KBM-7 (cell line): Measurements from ENCODE around the gene IQSEC2.

Experiments used
- DNase-seq: peaks from one replicate; pipeline ENCODE4 v3.0.0-alpha.2; 2015
- in situ Hi-C: fragments of 300-500 bp; cut with MboI; formaldehyde crosslinking; loops from 2 replicates; pipeline ENCODE4 v1.14.3; 2020; ENCODE audit warnings: low sequenced_read_pairs, low pct_unique_long_range_greater_than_20kb, mixed read lengths

Gene IQSEC2

DNA sequence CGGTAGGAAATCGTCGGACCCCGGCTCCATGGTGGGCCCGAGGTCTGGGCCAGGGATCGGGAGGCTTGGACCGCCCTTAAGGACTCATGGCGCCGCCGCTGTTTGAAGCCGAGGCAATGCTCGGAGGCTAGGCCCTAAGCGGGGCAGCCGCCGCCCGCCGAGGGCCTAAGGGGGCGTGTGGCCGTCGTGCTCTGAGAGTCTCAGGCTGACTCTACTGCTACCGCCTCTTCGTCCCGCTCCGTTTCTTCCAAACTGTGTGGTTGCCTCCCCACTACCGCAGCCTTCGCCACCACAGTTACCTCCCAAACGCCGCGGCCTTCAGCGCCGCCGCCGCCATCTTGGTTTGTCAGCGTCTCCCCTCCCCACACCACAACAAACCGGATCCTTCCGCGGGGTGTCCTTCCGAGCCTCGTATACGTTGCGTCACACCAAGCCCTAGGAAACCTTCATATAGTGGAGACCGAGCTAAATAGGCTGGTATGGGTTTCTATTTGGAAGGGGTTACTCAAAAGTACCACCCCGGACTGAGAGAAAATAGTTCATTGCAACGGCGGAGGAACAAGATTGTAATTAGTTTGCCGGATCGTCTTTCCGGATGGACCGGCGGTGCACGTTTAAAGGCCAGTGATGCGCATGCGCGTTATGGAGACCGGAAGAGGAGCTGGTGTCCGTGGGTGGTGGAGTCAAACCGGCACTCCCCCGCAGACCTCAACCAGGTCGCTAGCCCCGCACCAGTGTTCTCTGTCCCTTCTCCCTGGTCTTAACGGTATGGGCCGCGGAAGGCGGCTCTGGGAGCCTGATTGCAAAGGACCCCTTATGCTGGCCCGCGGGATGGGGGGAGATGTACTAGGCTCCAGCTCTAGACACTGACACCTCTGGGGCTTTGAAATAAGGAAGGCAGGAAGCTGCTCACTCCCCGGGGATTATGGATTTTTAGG, 56.3 kb downstream of the IQSEC2 start, which contains the start of gene KDM5C:
KDM5C (minus strand) TSS at position 348 of the 938 bp plus-strand sequence; CDS start at position 30, 318 bp downstream.
- in situ Hi-C loops = no loop called here
- DNase-seq = peak; percentile 97

DNA sequence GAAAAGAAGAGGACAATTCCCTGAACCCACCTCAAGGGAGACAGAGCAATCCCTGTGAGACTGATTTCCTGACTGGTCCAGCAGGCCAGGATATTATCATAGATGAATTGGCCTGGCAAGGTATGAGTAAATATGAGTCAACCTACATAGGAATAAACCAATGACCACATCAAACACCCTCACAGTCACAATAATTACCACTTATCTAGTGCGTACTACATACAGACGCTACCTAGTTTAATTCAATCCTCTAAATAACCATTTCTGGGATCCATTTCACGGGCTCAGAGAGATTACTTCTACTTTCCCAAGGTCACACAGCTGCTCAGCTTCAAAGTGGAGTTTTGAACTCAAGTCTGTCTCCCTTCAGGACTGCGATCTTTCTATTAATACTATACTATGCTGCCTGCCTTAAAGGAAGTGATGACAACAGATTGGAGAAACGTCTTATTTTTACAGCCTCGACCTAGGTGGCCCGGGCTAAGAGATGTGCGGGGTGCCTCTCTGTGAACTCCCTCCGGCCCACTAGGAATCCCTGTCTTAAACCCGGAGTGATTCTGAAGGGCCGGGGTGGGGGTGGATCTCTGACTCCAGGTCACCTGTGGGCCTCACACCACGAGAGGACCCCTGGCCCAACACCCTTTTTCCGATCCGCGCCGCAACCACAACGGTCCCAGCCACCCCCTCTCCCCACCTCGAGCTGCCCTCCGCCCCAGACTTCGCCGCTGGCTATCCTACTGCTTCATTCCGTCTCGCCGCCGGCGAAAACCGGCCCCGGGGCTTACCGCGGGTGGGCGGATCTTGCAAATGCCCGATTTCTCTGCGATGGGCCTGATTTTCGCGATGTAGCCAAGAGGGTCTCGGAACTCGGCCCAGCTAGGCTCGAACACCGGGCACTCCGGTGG, 57.2 kb downstream of the IQSEC2 start:
- DNase-seq = no peak
- in situ Hi-C loops = no loop called here

DNA sequence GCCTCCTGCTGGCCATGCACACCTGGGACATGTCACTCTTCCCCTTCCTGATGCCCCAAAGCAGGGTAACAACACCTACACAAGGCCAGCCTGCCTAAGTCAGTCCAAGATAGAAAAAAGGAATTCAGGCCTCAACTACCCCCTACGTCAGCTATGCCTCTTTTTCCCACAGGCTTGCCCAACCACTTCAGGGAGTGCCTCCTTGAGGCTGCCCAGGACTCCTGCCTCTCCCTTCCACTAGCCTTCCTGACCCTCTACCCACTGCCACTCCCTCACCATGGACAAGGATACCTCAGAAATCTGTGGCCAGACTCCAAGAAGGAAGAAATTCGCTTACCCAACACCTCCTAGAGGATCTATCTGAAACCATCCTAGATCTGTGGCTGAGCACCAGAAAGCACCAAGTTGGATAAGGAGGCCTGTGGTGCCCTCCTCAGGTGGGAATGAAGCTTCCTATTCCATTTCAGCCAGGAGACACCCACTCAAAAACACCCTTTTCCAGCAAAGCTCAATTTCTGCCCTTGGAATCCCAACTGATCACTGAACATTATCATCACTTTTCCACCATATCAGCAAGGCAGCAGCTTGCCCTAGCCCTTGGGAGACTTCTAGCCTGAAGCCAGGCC, 58.2 kb downstream of the IQSEC2 start:
- in situ Hi-C loops = no loop called here
- DNase-seq = peak; percentile 21
